HCT116 (cell line): ENCODE measurements around the gene PRR23A. TPM values are rescaled to one million over a fixed set of nuclear protein-coding genes. Genes with fewer than 3 reads are reported as not detected.

Experiments
- ATAC-seq: fragments of 200-7000 bp; cut with Tn5 transposase; 2 replicates; pipeline ENCODE4 v1.9.1; 2020; ENCODE audit warnings: mild to moderate bottlenecking, moderate library complexity
- BruUV-seq: library from RNA; stranded (reverse); fragments of 400-500 nt; replicated peaks from 2 replicates; lab custom pipeline; 2021; lab: Mats Ljungman, UMichigan
- CTCF ChIA-PET: fragments of 300-600 bp; sonication (Branson Sonifier 250); formaldehyde crosslinking; loops from one replicate; lab custom pipeline; 2021; ENCODE audit warnings: antibody characterized with exemption; lab: Charles Lee
- POLR2A ChIA-PET: fragments of 300-600, 350-600 bp; sonication (Branson Sonifier 250); formaldehyde crosslinking; loops from one replicate; lab custom pipeline; 2021; ENCODE audit warnings: antibody characterized with exemption; lab: Charles Lee
- RAD21 ChIA-PET, 2 experiments: fragments of 300-600 bp; sonication (Branson Sonifier 250); formaldehyde crosslinking; loops; one replicate each; lab custom pipeline; 2023; ENCODE audit warnings: low total read pairs in 2 of 2; ENCODE audit not compliant: uncharacterized antibody in 2 of 2, unreplicated experiment in 2 of 2, low non-redundant PET in 1 of 2; lab: Charles Lee
- DNase-seq: peaks from one replicate; pipeline ENCODE4 v3.0.0-alpha.2; 2010; ENCODE audit warnings: low read depth, low spot score
- H2AFZ ChIP-seq: fragments of 200-600 bp; shearing (Covaris generic), sonication (generic); 2 replicates; pipeline ENCODE4 v1.6.1; 2017; ENCODE audit warnings: low read depth, mixed run types, mixed read lengths, antibody characterized with exemption, low read length; ENCODE audit not compliant: poor library complexity, severe bottlenecking
- H3K27ac ChIP-seq: 2 replicates; pipeline ENCODE4 v1.5.1; 2012; ENCODE audit warnings: low read depth, low read length
- H3K27me3 ChIP-seq: fragments of 200-600 bp; sonication (generic); 2 replicates; pipeline ENCODE4 v1.6.1; 2016; ENCODE audit warnings: mixed run types, low read length, mixed read lengths; ENCODE audit not compliant: insufficient read depth
- H3K36me3 ChIP-seq, 2 experiments: fragments of 200-500 bp in 1 of 2; fragments of 200-600 bp in 1 of 2; sonication (Bioruptor generic) in 1 of 2; sonication (generic) in 1 of 2; 2 replicates each; pipeline versions ENCODE4 v1.5.1 to v1.6.1; 2014 to 2016; ENCODE audit warnings: low read length in 2 of 2, inconsistent platforms in 1 of 2, mixed read lengths in 1 of 2, mixed run types in 1 of 2; ENCODE audit not compliant: insufficient read depth in 2 of 2, control insufficient read depth in 1 of 2
- H3K4me1 ChIP-seq, 2 experiments: fragments of 200-600 bp in 1 of 2; sonication (generic) in 1 of 2; 2 replicates each; pipeline versions ENCODE4 v1.5.1 to v1.6.1; 2012 to 2017; ENCODE audit warnings: low read length in 2 of 2, inconsistent platforms in 1 of 2, mild to moderate bottlenecking in 1 of 2, mixed read lengths in 1 of 2, mixed run types in 1 of 2, moderate library complexity in 1 of 2; ENCODE audit not compliant: insufficient read depth in 2 of 2, control insufficient read depth in 1 of 2
- H3K4me2 ChIP-seq: fragments of 200-600 bp; sonication (generic); 2 replicates; pipeline ENCODE4 v1.6.1; 2017; ENCODE audit warnings: mixed run types, low read length, mixed read lengths
- H3K4me3 ChIP-seq, 2 experiments: fragments of 200-600 bp in 1 of 2; sonication (generic) in 1 of 2; replicated peaks in 1 of 2; 2 replicates each; pipeline ENCODE4 v1.5.1; 2011 to 2016; ENCODE audit warnings: low read length in 2 of 2, control low read depth in 1 of 2, low read depth in 1 of 2, mild to moderate bottlenecking in 1 of 2, mixed read lengths in 1 of 2, mixed run types in 1 of 2
- H3K79me2 ChIP-seq: fragments of 200-600 bp; sonication (generic); 2 replicates; pipeline ENCODE4 v1.6.1; 2017; ENCODE audit warnings: mild to moderate bottlenecking, mixed run types, low read length, moderate library complexity, mixed read lengths; ENCODE audit not compliant: insufficient read depth
- H3K9ac ChIP-seq: fragments of 200-600 bp; sonication (generic); 2 replicates; pipeline ENCODE4 v1.6.1; 2016; ENCODE audit warnings: low read length, mixed read lengths
- H3K9me2 ChIP-seq: fragments of 200-600 bp; sonication (generic), shearing (Covaris generic); 2 replicates; pipeline ENCODE4 v1.6.1; 2017; ENCODE audit warnings: mixed run types, mild to moderate bottlenecking, moderate library complexity; ENCODE audit not compliant: insufficient read depth
- H3K9me3 ChIP-seq, 2 experiments: fragments of 200-500 bp in 1 of 2; fragments of 200-600 bp in 1 of 2; sonication (Bioruptor generic) in 1 of 2; sonication (generic) in 1 of 2; 2 replicates each; pipeline ENCODE4 v1.6.1; 2014 to 2017; ENCODE audit warnings: low read length in 2 of 2, mixed read lengths in 2 of 2, inconsistent platforms in 1 of 2, low read depth in 1 of 2, mild to moderate bottlenecking in 1 of 2, mixed run types in 1 of 2, moderate library complexity in 1 of 2; ENCODE audit not compliant: control insufficient read depth in 1 of 2, insufficient read depth in 1 of 2
- H4K20me1 ChIP-seq: fragments of 200-600 bp; sonication (generic), shearing (Covaris generic); 2 replicates; pipeline ENCODE4 v1.6.1; 2017; ENCODE audit warnings: mixed run types, mild to moderate bottlenecking, moderate library complexity; ENCODE audit not compliant: insufficient read depth
- CTCF ChIP-seq, 3 experiments: fragments of 200-600 bp in 1 of 3; sonication (generic) in 1 of 3; IDR thresholded peaks in 2 of 3; conservative IDR thresholded peaks in 1 of 3; 2 replicates each; pipeline ENCODE4 v1.5.1; 2012 to 2017; ENCODE audit warnings: low read depth in 2 of 3, low read length in 2 of 3, antibody characterized with exemption in 1 of 3, borderline replicate concordance in 1 of 3, control low read depth in 1 of 3, mild to moderate bottlenecking in 1 of 3, mixed read lengths in 1 of 3, mixed run types in 1 of 3, moderate library complexity in 1 of 3; ENCODE audit not compliant: insufficient read depth in 1 of 3
- JUND ChIP-seq: IDR thresholded peaks from 2 replicates; pipeline ENCODE4 v1.6.1; 2012
- POLR2A ChIP-seq: IDR thresholded peaks from 2 replicates; pipeline ENCODE4 v1.7.0; 2011; ENCODE audit warnings: borderline replicate concordance; ENCODE audit not compliant: insufficient read depth, insufficient read length; ENCODE audit errors: extremely low read depth
- POLR2AphosphoS5 ChIP-seq: IDR thresholded peaks from 2 replicates; pipeline ENCODE4 v1.6.1; 2011; ENCODE audit warnings: mild to moderate bottlenecking, low read depth, low read length, moderate library complexity
- REST ChIP-seq: IDR thresholded peaks from 2 replicates; pipeline ENCODE4 v1.6.1; 2012; ENCODE audit warnings: low read depth
- SIN3A ChIP-seq: IDR thresholded peaks from 2 replicates; pipeline ENCODE4 v1.6.1; 2012; ENCODE audit warnings: low read depth
- TCF7L2 ChIP-seq: IDR thresholded peaks from 2 replicates; pipeline ENCODE4 v1.7.0; 2011; ENCODE audit warnings: borderline replicate concordance, inconsistent platforms; ENCODE audit not compliant: insufficient read depth, insufficient read length; ENCODE audit errors: extremely low read depth
- ZBTB33 ChIP-seq: IDR thresholded peaks from 2 replicates; pipeline ENCODE4 v1.6.1; 2011; ENCODE audit warnings: mild to moderate bottlenecking, low read length, moderate library complexity; ENCODE audit not compliant: insufficient replicate concordance; ENCODE audit errors: extremely low read depth
- intact Hi-C: fragments of 100-400 bp; cut with micrococcal nuclease; formaldehyde crosslinking; loops from 2 replicates; pipeline ENCODE4 v1.10.0; 2022
- total RNA-seq: library from RNA; stranded (reverse); gene quantifications from one replicate; pipeline ENCODE4 v1.2.1, GENCODE V29; 2021; ENCODE audit not compliant: unreplicated experiment

Gene PRR23A
- total RNA-seq, 1 experiment from 2014 or later, result not detected

- no peaks in the 10 kb centered on the region for H4K20me1 ChIP-seq
- no peaks in the 10 kb centered on the region for H3K36me3 ChIP-seq
- DNase-seq (no peak), ATAC-seq (no peak)
- no peaks in the 10 kb centered on the region for H3K9me2 ChIP-seq
- H3K4me2 ChIP-seq, result no peak overlapping the region
- no peaks in the 10 kb centered on the region for H3K79me2 ChIP-seq
- RAD21 ChIA-PET, result no interaction called here
- no peak overlapping the region for H3K27ac ChIP-seq
- H3K4me3 ChIP-seq, result no peak overlapping the region
- H3K4me1 ChIP-seq, result no peaks in the 10 kb centered on the region
- H3K27me3 ChIP-seq, result no peaks in the 10 kb centered on the region
- H3K9me3 ChIP-seq, result no peaks in the 10 kb centered on the region
- CTCF ChIA-PET, result no interaction called here
- POLR2A ChIA-PET, result no interaction called here
- no peak overlapping the region for H2AFZ ChIP-seq
- H3K9ac ChIP-seq, result no peak overlapping the region
- intact Hi-C loops, result no loop called here
- TF ChIP-seq CTCF (IDR thresholded peaks at IDR 0.05 in 2 of 3, conservative IDR thresholded peaks at IDR 0.05 in 1 of 3; ENCODE audit: borderline replicate concordance in 1 of 3, insufficient read depth in 1 of 3, low read depth in 2 of 3, low read length in 2 of 3) (no peak), POLR2AphosphoS5 (no peak), POLR2A (no peak), ZBTB33 (no peak), REST (no peak), JUND (no peak), SIN3A (no peak), TCF7L2 (no peak)
- no TSS peak for BruUV-seq
Observed at GRCh38 chr3:139005356-139005993, 593 bp downstream of the PRR23A start.
